Upper lobe of left lung (tissue), 6 donors: ENCODE data around the gene ATP5MK. TPM values are rescaled to one million over a fixed set of nuclear protein-coding genes. Genes with fewer than 3 reads are reported as not detected.
"Not testable (repeated sequence)": the region's sequence is repeated elsewhere in the genome, so short reads cannot be mapped to it uniquely, and the experiment has no call there.

ENCODE experiments used
- ATAC-seq, 2 donors: fragments of 200-7000 bp; cut with Tn5 transposase; one replicate each; pipeline ENCODE4 v1.9.1; 2022; ENCODE audit warnings: mild to moderate bottlenecking in 2 of 2, moderate library complexity in 2 of 2; ENCODE audit not compliant: low FRiP score in 2 of 2
- DNase-seq, 2 donors: peaks; one replicate each; pipeline ENCODE4 v3.0.0-alpha.2; 2019 to 2020
- H3K27ac ChIP-seq, 4 donors: fragments of 200-600 bp; sonication (generic); one replicate each; pipeline ENCODE4 v1.5.1; 2016 to 2019
- H3K27me3 ChIP-seq, 4 donors: fragments of 200-600 bp; sonication (generic); one replicate each; pipeline ENCODE4 v1.5.1; 2017 to 2019
- H3K36me3 ChIP-seq, 4 donors: fragments of 200-600 bp; sonication (generic); one replicate each; pipeline ENCODE4 v1.5.1; 2016 to 2019
- H3K4me1 ChIP-seq, 4 donors: fragments of 200-600 bp; sonication (generic); one replicate each; pipeline ENCODE4 v1.5.1; 2018 to 2019
- H3K4me3 ChIP-seq, 4 donors: fragments of 200-600 bp; sonication (generic); one replicate each; pipeline ENCODE4 v1.5.1; 2017 to 2019; ENCODE audit warnings: mild to moderate bottlenecking in 2 of 4, moderate library complexity in 1 of 4
- H3K9me3 ChIP-seq, 4 donors: fragments of 200-600 bp; sonication (generic); one replicate each; pipeline ENCODE4 v1.5.1; 2018 to 2019
- EP300 ChIP-seq, 4 donors: sonication (generic); formaldehyde crosslinking; IDR thresholded peaks; one replicate each; pipeline ENCODE4 v1.5.1; 2017; ENCODE audit warnings: antibody characterized with exemption in 4 of 4, control low read depth in 2 of 4
- POLR2A ChIP-seq, 4 donors: fragments of 450-650 bp; IDR thresholded peaks; one replicate each; pipeline ENCODE4 v1.5.1; 2016 to 2017; ENCODE audit warnings: antibody characterized with exemption in 4 of 4, mild to moderate bottlenecking in 2 of 4
- POLR2AphosphoS5 ChIP-seq, 2 donors: sonication (generic); formaldehyde crosslinking; IDR thresholded peaks; one replicate each; pipeline ENCODE4 v1.5.1; 2017; ENCODE audit warnings: antibody characterized with exemption in 2 of 2
- WGBS, 2 donors: methylation state at CpG; one replicate each; pipeline ENCODE4 v1.1.5; 2017 to 2018; 5-methylcytosine and 5-hydroxymethylcytosine counted together
- total RNA-seq, 6 donors: library from RNA; depleted of rRNA in 4 of 6; stranded (reverse); fragments of >200 nt in 4 of 6; gene quantifications; one replicate each; pipeline versions ENCODE4 v1.1.0 to v1.2.1, GENCODE V29; 2016 to 2021
- TF ChIP-seq, protein P1 (sequence below), 6 experiments: fragments of 450-650 bp in 4 of 6; fragments of 200-600 bp in 2 of 6; sonication (generic) in 2 of 6; IDR thresholded peaks; one replicate each; pipeline ENCODE4 v1.5.1; 2016 to 2019; ENCODE audit warnings: antibody characterized with exemption in 6 of 6
- donor health status: DM: no; HTN: no; CAD: no; lungs with moderate emphysema.
- donor health status: DM: no; HTN: yes; CAD: no; lungs with severe emphysema.

The ATP5MK gene
- total RNA-seq, 6 donors from 2014 or later, result 5.1 to 218 (median 164) TPM

DNA sequence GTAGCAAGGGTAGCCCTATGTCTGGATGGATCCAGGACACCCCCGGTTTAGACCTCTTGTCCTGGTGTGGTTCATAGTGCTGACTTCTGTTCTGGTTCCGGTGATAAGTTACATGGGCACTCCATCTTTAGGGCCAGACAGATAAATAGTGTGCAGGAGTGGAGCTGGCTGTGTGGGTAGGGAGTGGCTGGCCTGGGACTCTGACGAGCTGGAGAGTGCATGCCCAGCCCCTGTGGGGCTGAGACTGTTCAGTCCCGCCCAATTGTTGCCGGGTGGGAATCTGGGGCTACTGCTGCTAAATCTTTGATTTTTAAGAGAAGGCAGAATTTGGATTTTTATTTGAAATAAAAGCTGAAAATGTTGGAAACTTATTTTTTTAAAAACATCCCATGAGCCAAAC lies 27.5 kb upstream of the ATP5MK start:
- WGBS, 2 donors, result 86 to 96% methylated on average over 5 of the region's 5 CpGs
- DNase-seq (no peak), ATAC-seq (peak in 1 of 2 donors; percentile 29)
- H3K4me3 ChIP-seq, result no peak overlapping the region
- H3K27me3 ChIP-seq, result no peaks in the 10 kb centered on the region
- no peak overlapping the region for H3K27ac ChIP-seq
- TF ChIP-seq POLR2AphosphoS5 (IDR thresholded peaks at IDR 0.05), result no peak
- TF ChIP-seq EP300 (IDR thresholded peaks at IDR 0.05), result no peak
- no peak for TF ChIP-seq POLR2A (IDR thresholded peaks at IDR 0.05)
- TF ChIP-seq, protein P1, sequence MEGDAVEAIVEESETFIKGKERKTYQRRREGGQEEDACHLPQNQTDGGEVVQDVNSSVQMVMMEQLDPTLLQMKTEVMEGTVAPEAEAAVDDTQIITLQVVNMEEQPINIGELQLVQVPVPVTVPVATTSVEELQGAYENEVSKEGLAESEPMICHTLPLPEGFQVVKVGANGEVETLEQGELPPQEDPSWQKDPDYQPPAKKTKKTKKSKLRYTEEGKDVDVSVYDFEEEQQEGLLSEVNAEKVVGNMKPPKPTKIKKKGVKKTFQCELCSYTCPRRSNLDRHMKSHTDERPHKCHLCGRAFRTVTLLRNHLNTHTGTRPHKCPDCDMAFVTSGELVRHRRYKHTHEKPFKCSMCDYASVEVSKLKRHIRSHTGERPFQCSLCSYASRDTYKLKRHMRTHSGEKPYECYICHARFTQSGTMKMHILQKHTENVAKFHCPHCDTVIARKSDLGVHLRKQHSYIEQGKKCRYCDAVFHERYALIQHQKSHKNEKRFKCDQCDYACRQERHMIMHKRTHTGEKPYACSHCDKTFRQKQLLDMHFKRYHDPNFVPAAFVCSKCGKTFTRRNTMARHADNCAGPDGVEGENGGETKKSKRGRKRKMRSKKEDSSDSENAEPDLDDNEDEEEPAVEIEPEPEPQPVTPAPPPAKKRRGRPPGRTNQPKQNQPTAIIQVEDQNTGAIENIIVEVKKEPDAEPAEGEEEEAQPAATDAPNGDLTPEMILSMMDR (IDR thresholded peaks at IDR 0.05), result no peak
- peaks cover 15 to 95% (median 73%) of the 10 kb centered on the region in 4 donors for H3K36me3 ChIP-seq
- no peaks in the 10 kb centered on the region for H3K4me1 ChIP-seq
- H3K9me3 ChIP-seq, result no peaks in the 10 kb centered on the region

DNA sequence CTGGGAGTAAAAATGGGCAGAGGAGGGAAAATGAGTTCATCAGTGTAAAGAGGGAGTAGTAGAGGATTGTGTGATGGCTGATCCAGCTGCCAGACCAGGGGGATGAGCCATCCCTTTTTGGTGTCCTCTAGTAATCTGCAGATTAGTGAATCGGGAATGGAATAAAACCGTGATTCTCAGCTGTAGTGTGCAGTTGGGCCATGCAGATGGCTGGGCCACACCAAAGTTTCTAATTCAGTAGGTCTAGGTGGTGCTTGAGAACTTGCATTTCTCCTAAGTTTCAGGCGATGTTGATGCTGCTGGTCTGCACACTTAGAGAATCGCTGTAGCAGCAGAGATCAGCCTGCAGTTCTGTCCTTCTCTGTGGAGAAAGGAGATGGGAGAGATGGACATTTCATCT lies 22.8 kb upstream of the ATP5MK start:
- Histone ChIP-seq H3K27ac (no peak overlapping the region), H3K4me3 (no peak overlapping the region), H3K27me3 (no peaks in the 10 kb centered on the region), H3K9me3 (no peaks in the 10 kb centered on the region), H3K36me3 (peaks cover 36 to 98% (median 88%) of the 10 kb centered on the region in 4 donors), H3K4me1 (no peaks in the 10 kb centered on the region)
- DNase-seq (no peak), ATAC-seq (no peak)
- TF ChIP-seq POLR2A (IDR thresholded peaks at IDR 0.05) (no peak), EP300 (IDR thresholded peaks at IDR 0.05) (no peak), POLR2AphosphoS5 (IDR thresholded peaks at IDR 0.05) (no peak)
- TF ChIP-seq, protein P1 (IDR thresholded peaks at IDR 0.05), result no peak
- WGBS, 2 donors, result 89 to 96% methylated on average over 4 of the region's 4 CpGs

DNA sequence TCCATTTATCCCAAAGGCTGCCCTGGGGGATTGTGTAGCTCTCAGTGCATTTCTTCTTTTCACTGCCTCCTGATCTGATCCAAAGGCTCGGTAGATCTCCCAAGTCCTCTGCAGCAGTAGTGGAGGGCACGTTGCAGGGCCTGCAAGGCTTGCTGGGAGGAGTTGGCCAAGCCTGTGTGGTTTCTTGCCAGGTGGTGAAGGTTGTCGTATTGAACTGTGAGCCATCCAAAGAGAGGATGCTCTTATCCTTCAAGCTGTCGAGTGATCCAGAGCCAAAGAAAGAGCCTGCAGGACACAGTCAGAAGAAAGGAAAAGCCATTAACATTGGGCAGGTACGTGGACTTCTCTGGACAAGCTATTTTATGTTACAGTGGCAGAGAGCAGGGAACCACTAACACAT lies 21.3 kb upstream of the ATP5MK start:
- WGBS, 2 donors, result 90 to 94% methylated on average over 5 of the region's 5 CpGs
- Histone ChIP-seq H3K4me3 (no peak overlapping the region), H3K27ac (no peak overlapping the region), H3K9me3 (no peaks in the 10 kb centered on the region), H3K36me3 (peaks cover 36 to 98% (median 89%) of the 10 kb centered on the region in 4 donors), H3K27me3 (no peaks in the 10 kb centered on the region), H3K4me1 (no peaks in the 10 kb centered on the region)
- no peak for DNase-seq
- TF ChIP-seq, protein P1 (IDR thresholded peaks at IDR 0.05), result no peak
- TF ChIP-seq POLR2AphosphoS5 (IDR thresholded peaks at IDR 0.05) (no peak), POLR2A (IDR thresholded peaks at IDR 0.05) (no peak), EP300 (IDR thresholded peaks at IDR 0.05) (no peak)
- no peak for ATAC-seq

DNA sequence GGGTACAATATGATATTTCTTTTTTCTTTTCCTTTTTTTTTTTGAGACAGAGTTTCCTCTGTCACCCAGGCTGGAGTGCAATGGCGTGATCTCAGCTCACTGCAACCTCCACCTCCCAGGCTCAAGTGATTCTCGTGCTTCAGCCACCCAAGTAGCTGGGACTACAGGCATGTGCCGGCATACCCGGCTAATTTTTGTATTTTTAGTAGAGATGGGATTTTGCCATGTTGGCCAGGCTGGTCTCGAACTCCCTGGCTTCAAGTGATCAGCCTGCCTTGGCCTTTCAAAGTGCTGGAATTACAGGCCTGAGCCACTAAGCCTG lies 20.8 kb upstream of the ATP5MK start:
- ATAC-seq, H3K9me3 ChIP-seq, H3K27ac ChIP-seq, H3K27me3 ChIP-seq, DNase-seq, H3K4me1 ChIP-seq, H3K4me3 ChIP-seq: not testable (repeated sequence)
- WGBS, 2 donors, result 89 to 97% methylated on average over 5 of the region's 5 CpGs
- H3K36me3 ChIP-seq, result peaks cover 36 to 98% (median 90%) of the 10 kb centered on the region in 4 donors

DNA sequence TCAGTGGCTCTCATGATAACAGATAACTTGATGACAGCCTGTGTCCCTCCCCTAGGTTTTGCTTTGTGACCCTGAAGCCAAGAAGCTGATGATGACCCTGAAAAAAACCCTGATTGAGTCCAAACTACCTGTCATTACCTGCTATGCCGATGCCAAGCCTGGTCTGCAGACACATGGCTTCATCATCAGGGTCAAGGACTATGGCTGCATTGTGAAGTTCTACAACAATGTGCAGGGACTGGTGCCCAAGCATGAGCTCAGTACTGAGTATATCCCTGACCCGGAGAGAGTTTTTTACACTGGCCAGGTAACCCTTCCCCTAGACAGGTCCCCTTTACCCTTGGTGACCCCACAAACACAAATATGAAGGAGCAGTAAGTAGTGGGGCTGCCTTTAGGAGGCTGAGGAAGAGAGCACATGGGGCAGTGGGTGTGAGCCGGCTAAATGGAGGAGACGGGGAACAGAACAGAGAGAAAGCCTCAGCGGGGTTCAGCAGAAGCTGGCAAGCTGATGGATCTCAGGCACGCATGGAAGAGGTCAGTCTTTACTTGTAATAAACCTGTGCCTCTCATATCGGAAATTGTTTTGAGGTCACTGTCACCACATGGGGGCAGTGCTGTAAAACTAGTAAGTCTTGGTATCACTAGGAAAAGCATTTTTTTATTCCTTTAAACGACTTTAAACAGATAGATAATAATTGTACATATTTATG lies 20.3 kb upstream of the ATP5MK start:
- ATAC-seq (peak in 1 of 2 donors; percentile 61), DNase-seq (peak in 1 of 2 donors; percentile 41)
- Histone ChIP-seq H3K36me3 (peaks cover 36 to 99% (median 92%) of the 10 kb centered on the region in 4 donors), H3K27me3 (no peaks in the 10 kb centered on the region), H3K4me3 (no peak overlapping the region), H3K4me1 (no peaks in the 10 kb centered on the region), H3K9me3 (no peaks in the 10 kb centered on the region), H3K27ac (no peak overlapping the region)
- 56 to 59% methylated on average over 7 to 8 of the region's 8 CpGs for WGBS, 2 donors
- TF ChIP-seq POLR2A (IDR thresholded peaks at IDR 0.05), result no peak
- TF ChIP-seq, protein P1 (IDR thresholded peaks at IDR 0.05), result peak; percentile 24 to 68 (median 46)
